Suppressor macrophage (primary cell): ENCODE data around the gene PSEN1.
"Not testable (repeated sequence)": the region's sequence is repeated elsewhere in the genome, so short reads cannot be mapped to it uniquely, and the experiment has no call there.

Experiments used
- DNase-seq, 4 experiments: peaks; one replicate each; pipeline ENCODE4 v3.0.0-alpha.2; 2020 to 2022

PSEN1 gene

GRCh38 chr14:73167727-73168126 lies 31.4 kb downstream of the PSEN1 start:
- no peak for DNase-seq

- no peak for DNase-seq
These were observed 32.0 kb downstream of the PSEN1 start for GRCh38 chr14:73168274-73168673.

- DNase-seq: no peak
These were observed 32.4 kb downstream of the PSEN1 start for GRCh38 chr14:73168691-73169090.

GRCh38 chr14:73169855-73170254 lies 33.5 kb downstream of the PSEN1 start:
- not testable (repeated sequence) for DNase-seq

- DNase-seq: no peak
These were observed 34.4 kb downstream of the PSEN1 start for GRCh38 chr14:73170686-73171085.

GRCh38 chr14:73172500-73172899 lies 36.2 kb downstream of the PSEN1 start:
- DNase-seq: no peak

GRCh38 chr14:73173092-73173735 lies 36.9 kb downstream of the PSEN1 start:
- DNase-seq: peak; percentile 44 to 77 (median 65)

GRCh38 chr14:73176685-73177084 lies 40.4 kb downstream of the PSEN1 start:
- peak; percentile 68 to 90 (median 80) for DNase-seq

GRCh38 chr14:73180385-73180805 lies 44.1 kb downstream of the PSEN1 start:
- DNase-seq: peak; percentile 66 to 94 (median 84)

- DNase-seq: peak in 2 of 4 experiments; percentile 13 to 14
These were observed 44.7 kb downstream of the PSEN1 start for GRCh38 chr14:73180969-73181368.

GRCh38 chr14:73188501-73188911 lies 52.2 kb downstream of the PSEN1 start:
- peak; percentile 37 to 61 (median 50) for DNase-seq

- DNase-seq: no peak
These were observed 53.3 kb downstream of the PSEN1 start for GRCh38 chr14:73189651-73190050.

- DNase-seq: no peak
These were observed 55.1 kb downstream of the PSEN1 start for GRCh38 chr14:73191441-73191840.

- DNase-seq: not testable (repeated sequence)
These were observed 58.0 kb downstream of the PSEN1 start for GRCh38 chr14:73194306-73194705.

GRCh38 chr14:73198253-73198652 lies 61.9 kb downstream of the PSEN1 start:
- DNase-seq: no peak

GRCh38 chr14:73203527-73203926 lies 67.2 kb downstream of the PSEN1 start:
- no peak for DNase-seq

- DNase-seq: no peak
These were observed 71.3 kb downstream of the PSEN1 start for GRCh38 chr14:73207615-73208014.

- DNase-seq: no peak
These were observed 72.1 kb downstream of the PSEN1 start for GRCh38 chr14:73208390-73208789.

GRCh38 chr14:73208846-73209245 lies 72.5 kb downstream of the PSEN1 start:
- DNase-seq: no peak

- no peak for DNase-seq
These were observed 73.6 kb downstream of the PSEN1 start for GRCh38 chr14:73209953-73210352.

GRCh38 chr14:73211251-73212040 lies 75.1 kb downstream of the PSEN1 start:
- peak; percentile 34 to 60 (median 57) for DNase-seq

GRCh38 chr14:73216030-73216429 lies 79.7 kb downstream of the PSEN1 start:
- no peak for DNase-seq

- no peak for DNase-seq
These were observed 81.1 kb downstream of the PSEN1 start for GRCh38 chr14:73217411-73217810.

GRCh38 chr14:73220061-73220460 lies 83.8 kb downstream of the PSEN1 start:
- DNase-seq: no peak
